SK-N-SH (cell line): ENCODE results near the gene CCDC148. TPM values are rescaled to one million over a fixed set of nuclear protein-coding genes. Genes with fewer than 3 reads are reported as not detected.

Experiments used
- CTCF ChIA-PET: fragments of 300-600, 350-600 bp; formaldehyde crosslinking; extraction: SDS; loops from one replicate; lab custom pipeline; 2021; lab: Yijun Ruan, JAX
- POLR2A ChIA-PET: fragments of 350-600 bp; sonication (Branson Sonifier 250); formaldehyde crosslinking; extraction: SDS; loops from one replicate; lab custom pipeline; 2020; ENCODE audit warnings: antibody characterized with exemption, inconsistent platforms; lab: Yijun Ruan, JAX
- DNase-seq: peaks from one replicate; pipeline ENCODE4 v3.0.0; 2012
- H2AFZ ChIP-seq: fragments of 200-600 bp; sonication (generic); 2 replicates; pipeline ENCODE4 v1.8.1; 2016; ENCODE audit warnings: antibody characterized with exemption, mild to moderate bottlenecking, low read depth
- H3F3A ChIP-seq: fragments of 200-600 bp; sonication (generic); replicated peaks from 2 replicates; pipeline ENCODE3; 2016; ENCODE audit warnings: antibody characterized with exemption, mild to moderate bottlenecking; ENCODE audit not compliant: insufficient read depth
- H3K27ac ChIP-seq, 2 experiments: fragments of 200-500 bp in 1 of 2; fragments of 200-600 bp in 1 of 2; sonication (Bioruptor generic) in 1 of 2; sonication (generic), shearing (Covaris generic) in 1 of 2; 2 replicates each; pipeline versions ENCODE4 v1.5.1 to v1.6.1; 2014 to 2016; ENCODE audit warnings: low read depth in 2 of 2, inconsistent platforms in 1 of 2, low read length in 1 of 2, mild to moderate bottlenecking in 1 of 2, mixed read lengths in 1 of 2
- H3K27me3 ChIP-seq: fragments of 200-600 bp; sonication (generic), shearing (Covaris generic); 2 replicates; pipeline ENCODE4 v1.6.1; 2016; ENCODE audit warnings: mixed run types; ENCODE audit not compliant: insufficient read depth
- H3K36me3 ChIP-seq, 2 experiments: fragments of 200-500 bp in 1 of 2; fragments of 200-600 bp in 1 of 2; sonication (Bioruptor generic) in 1 of 2; sonication (generic) in 1 of 2; replicated peaks in 1 of 2; 2 replicates each; pipeline versions ENCODE3 to v1.5.1; 2014 to 2016; ENCODE audit warnings: low read length in 1 of 2, mild to moderate bottlenecking in 1 of 2; ENCODE audit not compliant: insufficient read depth in 2 of 2, control insufficient read depth in 1 of 2
- H3K4me1 ChIP-seq, 2 experiments: fragments of 200-500 bp in 1 of 2; fragments of 200-600 bp in 1 of 2; sonication (Bioruptor generic) in 1 of 2; sonication (generic), shearing (Covaris generic) in 1 of 2; 2 replicates each; pipeline versions ENCODE4 v1.5.1 to v1.6.1; 2014 to 2016; ENCODE audit warnings: low read depth in 1 of 2, low read length in 1 of 2, mixed run types in 1 of 2; ENCODE audit not compliant: insufficient read depth in 2 of 2, control insufficient read depth in 1 of 2
- H3K4me2 ChIP-seq: fragments of 200-600 bp; sonication (generic), shearing (Covaris generic); 2 replicates; pipeline ENCODE4 v1.6.1; 2017; ENCODE audit warnings: mixed run types
- H3K4me3 ChIP-seq, 2 experiments: fragments of 200-500 bp in 1 of 2; fragments of 200-600 bp in 1 of 2; sonication (Bioruptor generic) in 1 of 2; sonication (generic), shearing (Covaris generic) in 1 of 2; 2 replicates each; pipeline versions ENCODE4 v1.5.1 to v1.8.1; 2014 to 2016; ENCODE audit warnings: low read depth in 2 of 2, inconsistent platforms in 1 of 2, low read length in 1 of 2, mild to moderate bottlenecking in 1 of 2, mixed read lengths in 1 of 2, moderate library complexity in 1 of 2
- H3K79me2 ChIP-seq: fragments of 200-600 bp; sonication (generic); 2 replicates; pipeline ENCODE4 v1.8.1; 2017; ENCODE audit warnings: mild to moderate bottlenecking; ENCODE audit not compliant: insufficient read depth
- H3K9ac ChIP-seq: fragments of 200-600 bp; sonication (generic); 2 replicates; pipeline ENCODE4 v1.6.1; 2017; ENCODE audit warnings: mixed run types
- H3K9me2 ChIP-seq: fragments of 200-600 bp; sonication (generic); 2 replicates; pipeline ENCODE4 v1.6.1; 2017; ENCODE audit warnings: mixed run types
- H3K9me3 ChIP-seq: fragments of 200-600 bp; sonication (generic); 2 replicates; pipeline ENCODE4 v1.6.1; 2017; ENCODE audit warnings: mixed run types, mild to moderate bottlenecking, moderate library complexity
- H4K20me1 ChIP-seq: fragments of 200-600 bp; sonication (generic); 2 replicates; pipeline ENCODE4 v1.6.1; 2017; ENCODE audit warnings: mild to moderate bottlenecking, mixed run types; ENCODE audit not compliant: insufficient read depth
- CTCF ChIP-seq: fragments of 200-600 bp; sonication (generic); IDR thresholded peaks from 2 replicates; pipeline ENCODE4 v1.6.1; 2017; ENCODE audit warnings: antibody characterized with exemption, mild to moderate bottlenecking, moderate library complexity
- EZH2phosphoT487 ChIP-seq: fragments of 200-600 bp; sonication (generic); IDR thresholded peaks from 2 replicates; pipeline ENCODE4 v1.6.1; 2017; ENCODE audit warnings: low read depth, mixed run types, mild to moderate bottlenecking, antibody characterized with exemption, moderate library complexity, borderline replicate concordance
- FOXJ3 ChIP-seq: sonication (generic); formaldehyde crosslinking; IDR thresholded peaks from 2 replicates; pipeline ENCODE4 v1.5.1; 2020; ENCODE audit warnings: mild to moderate bottlenecking, missing genetic modification reagents
- GABPA ChIP-seq: IDR thresholded peaks from 2 replicates; pipeline ENCODE4 v1.4.0; 2012; ENCODE audit warnings: low read depth, mild to moderate bottlenecking
- GATA2 ChIP-seq: sonication (generic); formaldehyde crosslinking; IDR thresholded peaks from 2 replicates; pipeline ENCODE4 v1.5.0; 2020; ENCODE audit warnings: mild to moderate bottlenecking, missing genetic modification reagents
- IRF3 ChIP-seq: fragments of 150-350 bp; IDR thresholded peaks from 2 replicates; pipeline ENCODE4 v1.6.1; 2016; ENCODE audit warnings: mild to moderate bottlenecking, low read depth, low read length
- NFIC ChIP-seq: IDR thresholded peaks from 2 replicates; pipeline ENCODE4 v1.4.0; 2012; ENCODE audit warnings: borderline replicate concordance
- RAD21 ChIP-seq: IDR thresholded peaks from 2 replicates; pipeline ENCODE4 v1.6.1; 2012; ENCODE audit warnings: mild to moderate bottlenecking, low read length
- REST ChIP-seq: IDR thresholded peaks from 2 replicates; pipeline ENCODE4 v1.6.1; 2012; ENCODE audit warnings: mild to moderate bottlenecking, low read depth, low read length, moderate library complexity
- USF2 ChIP-seq: fragments of 150-350 bp; IDR thresholded peaks from 2 replicates; pipeline ENCODE4 v1.6.1; 2017; ENCODE audit warnings: antibody characterized with exemption, low read length, low read depth, borderline replicate concordance
- WGBS: methylation state at CpG from one replicate; pipeline ENCODE4 v1.1.6; 2017; ENCODE audit warnings: low lambda C conversion rate; 5-methylcytosine and 5-hydroxymethylcytosine counted together
- polyA plus RNA-seq, 3 experiments: library from polyadenylated mRNA; depleted of rRNA; stranded (reverse); fragments of >200 nt; gene quantifications; 2 replicates each; pipeline ENCODE4 v1.2.3, GENCODE V29; 2012

CCDC148 gene
- polyA plus RNA-seq, 1 of the 3 experiments (the other 2 are of a cell fraction), result 0.18 TPM

- no peaks in the 10 kb centered on the region for H3K9me2 ChIP-seq
- H3K4me3 ChIP-seq, result no peak overlapping the region
- WGBS, result 12% methylated on average over 1 of the region's 1 CpG
- no peaks in the 10 kb centered on the region for H4K20me1 ChIP-seq
- no peak overlapping the region for H3K27ac ChIP-seq
- no peak overlapping the region for H3K9ac ChIP-seq
- TF ChIP-seq GATA2 (CRISPR knock-in tag) (no peak), REST (no peak), USF2 (no peak), FOXJ3 (CRISPR knock-in tag) (no peak), NFIC (no peak), EZH2phosphoT487 (no peak), RAD21 (no peak), CTCF (no peak), IRF3 (no peak), GABPA (no peak)
- TF ChIP-seq, all 33 proteins: peak for 0
- peaks cover 0 to 5% of the 10 kb centered on the region in 2 experiments; a peak in 2 of 4 replicates for H3K4me1 ChIP-seq
- H2AFZ ChIP-seq, result no peak overlapping the region
- H3K4me2 ChIP-seq, result no peak overlapping the region
- DNase-seq, result no peak
- H3K79me2 ChIP-seq, result no peaks in the 10 kb centered on the region
- H3K27me3 ChIP-seq, result no peaks in the 10 kb centered on the region
- no peaks in the 10 kb centered on the region for H3K9me3 ChIP-seq
- H3K36me3 ChIP-seq, result no peaks in the 10 kb centered on the region
- POLR2A ChIA-PET, result no interaction called here
- CTCF ChIA-PET, result no interaction called here
- H3F3A ChIP-seq, result no peaks in the 10 kb centered on the region
Observed at GRCh38 chr2:158174495-158174894, 282.1 kb downstream of the CCDC148 start.
